Suprapubic skin (tissue), 4 donors: Measurements from ENCODE around the gene ZNF22.

Source experiments
- CTCF ChIP-seq, 2 donors: fragments of 200-600 bp in 1 of 2; fragments of 450-650 bp in 1 of 2; sonication (generic) in 1 of 2; IDR thresholded peaks; one replicate each; pipeline ENCODE4 v1.5.1; 2016 to 2019; ENCODE audit warnings: antibody characterized with exemption in 2 of 2, mild to moderate bottlenecking in 1 of 2, moderate library complexity in 1 of 2
- POLR2A ChIP-seq, 2 donors: fragments of 450-650 bp; IDR thresholded peaks; one replicate each; pipeline ENCODE4 v1.6.1; 2017; ENCODE audit warnings: antibody characterized with exemption in 2 of 2, mild to moderate bottlenecking in 2 of 2, moderate library complexity in 2 of 2
- POLR2AphosphoS5 ChIP-seq, 3 donors: sonication (generic); formaldehyde crosslinking; IDR thresholded peaks; one replicate each; pipeline ENCODE4 v1.6.1; 2017; ENCODE audit warnings: antibody characterized with exemption in 3 of 3

- TF ChIP-seq POLR2AphosphoS5 (IDR thresholded peaks at IDR 0.05) (no peak), POLR2A (IDR thresholded peaks at IDR 0.05) (no peak), CTCF (IDR thresholded peaks at IDR 0.05) (no peak)
Measured at GRCh38 chr10:44968500-44969400, 32.0 kb upstream of the ZNF22 start.
